ENCODE results near the gene ARHGEF9.

DNA sequence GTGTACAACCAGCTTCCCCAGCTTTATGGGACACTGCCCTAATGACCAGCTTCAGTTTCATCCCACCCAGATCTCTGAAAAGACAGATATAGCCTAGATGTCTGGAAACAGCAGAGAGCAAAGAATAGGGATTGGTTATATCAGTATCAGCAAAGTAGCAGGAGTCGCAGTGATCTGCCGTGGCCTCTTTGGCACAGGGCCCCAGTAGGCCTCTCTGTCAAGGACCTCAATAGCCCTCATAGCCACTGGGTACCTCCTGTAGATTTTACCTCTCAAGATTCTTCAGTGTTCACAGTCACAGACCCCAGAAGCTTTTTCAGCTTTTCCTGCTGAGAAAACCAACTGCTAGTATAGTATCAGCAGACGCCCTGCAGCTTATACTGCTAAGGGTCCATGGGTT is 104.6 kb downstream of the ARHGEF9 start:
- no peak for TF ChIP-seq CTCF (conservative IDR thresholded peaks at IDR 0.05; ENCODE audit: low read depth, low read length)
- TF ChIP-seq EZH2 (IDR thresholded peaks at IDR 0.05; ENCODE audit: low read length, unreplicated experiment) = no peak
